ENCODE measurements around the gene SVIL.
"Not testable (repeated sequence)": the region's sequence is repeated elsewhere in the genome, so short reads cannot be mapped to it uniquely, and the experiment has no call there.

DNA sequence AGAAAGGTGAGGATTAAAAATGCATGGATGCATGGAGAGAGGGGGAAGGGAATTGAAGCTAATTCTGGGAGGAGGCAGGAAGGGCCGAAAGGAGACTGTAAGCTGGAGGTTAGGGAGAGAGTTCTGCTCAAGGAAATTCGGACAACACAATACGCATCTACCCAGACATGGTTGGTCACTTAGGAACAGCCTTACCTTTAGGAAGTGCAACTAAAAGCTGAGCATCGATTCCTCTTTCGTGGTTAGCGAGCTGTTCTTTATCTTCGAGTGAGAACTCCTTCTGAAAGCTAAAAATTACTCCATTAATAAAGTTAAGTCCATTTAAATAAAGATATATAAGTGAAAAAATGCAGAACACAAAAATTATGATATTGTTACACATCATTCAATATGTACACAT lies 71.8 kb downstream of the SVIL start:
- TF ChIP-seq, protein P1, sequence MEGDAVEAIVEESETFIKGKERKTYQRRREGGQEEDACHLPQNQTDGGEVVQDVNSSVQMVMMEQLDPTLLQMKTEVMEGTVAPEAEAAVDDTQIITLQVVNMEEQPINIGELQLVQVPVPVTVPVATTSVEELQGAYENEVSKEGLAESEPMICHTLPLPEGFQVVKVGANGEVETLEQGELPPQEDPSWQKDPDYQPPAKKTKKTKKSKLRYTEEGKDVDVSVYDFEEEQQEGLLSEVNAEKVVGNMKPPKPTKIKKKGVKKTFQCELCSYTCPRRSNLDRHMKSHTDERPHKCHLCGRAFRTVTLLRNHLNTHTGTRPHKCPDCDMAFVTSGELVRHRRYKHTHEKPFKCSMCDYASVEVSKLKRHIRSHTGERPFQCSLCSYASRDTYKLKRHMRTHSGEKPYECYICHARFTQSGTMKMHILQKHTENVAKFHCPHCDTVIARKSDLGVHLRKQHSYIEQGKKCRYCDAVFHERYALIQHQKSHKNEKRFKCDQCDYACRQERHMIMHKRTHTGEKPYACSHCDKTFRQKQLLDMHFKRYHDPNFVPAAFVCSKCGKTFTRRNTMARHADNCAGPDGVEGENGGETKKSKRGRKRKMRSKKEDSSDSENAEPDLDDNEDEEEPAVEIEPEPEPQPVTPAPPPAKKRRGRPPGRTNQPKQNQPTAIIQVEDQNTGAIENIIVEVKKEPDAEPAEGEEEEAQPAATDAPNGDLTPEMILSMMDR (IDR thresholded peaks at IDR 0.05), result not testable (repeated sequence)
- not testable (repeated sequence) for TF ChIP-seq EZH2, EZH2phosphoT487 (IDR thresholded peaks at IDR 0.05)
